GM19455 (cell line): ENCODE measurements around the gene MT1H.
"Not testable (repeated sequence)": the region's sequence is repeated elsewhere in the genome, so short reads cannot be mapped to it uniquely, and the experiment has no call there.

Source experiments
- ATAC-seq: cut with Tn5 transposase; IDR thresholded peaks from one replicate; pipeline ENCODE4 v1.9.1; 2021; ENCODE audit not compliant: unreplicated experiment

MT1H gene

GRCh38 chr16:56662357-56663354, 7.0 kb upstream of the MT1H start:
- ATAC-seq: no peak

- ATAC-seq: no peak
These were observed 5.1 kb upstream of the MT1H start for GRCh38 chr16:56664506-56664905.

DNA sequence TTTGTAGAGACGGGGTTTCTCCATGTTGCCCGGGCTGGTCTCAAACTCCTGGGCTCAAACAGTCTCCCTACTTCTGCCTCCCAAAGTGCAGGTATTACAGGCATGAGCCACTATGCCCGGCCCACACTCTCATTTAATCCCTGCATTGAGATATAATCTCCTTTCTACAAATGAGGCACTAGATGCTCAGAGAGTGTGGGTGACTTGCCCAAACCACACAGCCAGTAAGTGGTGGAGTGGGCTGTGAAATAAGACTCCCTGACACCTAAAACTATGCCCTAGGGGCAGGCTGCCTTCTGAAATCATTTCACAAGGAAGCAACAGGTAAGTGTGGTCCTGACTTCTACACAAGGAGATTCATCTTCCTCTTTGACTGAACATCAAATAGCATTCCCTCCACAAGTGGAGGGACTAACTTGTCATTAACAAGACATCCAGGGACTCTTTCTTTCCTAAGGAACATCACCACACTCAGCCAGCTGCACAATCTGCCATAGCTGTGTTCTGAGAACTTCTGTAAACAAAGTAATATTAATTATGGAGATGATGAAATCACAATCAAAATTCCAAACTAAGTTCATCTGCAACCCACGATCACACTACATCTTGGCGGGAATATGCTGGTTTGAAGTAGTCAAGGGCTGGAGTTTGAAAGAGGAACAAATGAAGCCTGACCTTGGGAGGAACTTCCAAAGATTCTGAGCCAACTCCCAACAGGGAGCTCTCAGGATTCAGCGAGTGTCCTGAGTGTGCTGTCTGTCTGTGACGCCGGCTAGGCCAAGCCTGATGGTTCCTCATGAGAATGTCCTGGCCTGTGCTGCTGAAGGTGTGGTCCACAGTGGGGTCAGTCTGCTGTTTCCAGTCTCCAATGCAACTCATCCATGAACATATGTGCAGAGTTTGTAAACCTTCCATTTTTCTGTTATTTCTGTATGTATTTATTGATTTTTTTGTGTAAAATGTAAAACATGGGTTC, 4.0 kb upstream of the MT1H start:
- ATAC-seq: not testable (repeated sequence)

- ATAC-seq: no peak
These were observed 1.7 kb upstream of the MT1H start, which contains the start of gene MT1G for GRCh38 chr16:56667581-56668571. MT1G (minus strand) TSS chr16:56668065; CDS start chr16:56667993, 72 bp downstream.

GRCh38 chr16:56669840-56670619, 416 bp downstream of the MT1H start:
- ATAC-seq: no peak

DNA sequence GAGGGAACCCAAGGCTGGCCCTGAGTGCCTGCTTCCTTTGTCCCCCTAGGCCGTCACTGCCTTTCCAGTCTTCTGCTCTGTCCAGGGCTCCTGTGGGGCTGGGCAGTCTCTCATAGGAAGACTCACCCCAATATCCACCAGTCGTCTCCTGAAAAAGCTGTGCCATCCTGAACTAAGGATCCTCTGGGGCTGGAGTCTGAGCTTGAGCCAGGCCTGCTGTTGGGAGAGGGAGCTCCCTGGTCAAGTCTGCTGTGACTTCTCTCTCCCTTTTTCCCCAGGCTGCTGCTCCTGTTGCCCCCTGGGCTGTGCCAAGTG, 963 bp downstream of the MT1H start:
- ATAC-seq: no peak

DNA sequence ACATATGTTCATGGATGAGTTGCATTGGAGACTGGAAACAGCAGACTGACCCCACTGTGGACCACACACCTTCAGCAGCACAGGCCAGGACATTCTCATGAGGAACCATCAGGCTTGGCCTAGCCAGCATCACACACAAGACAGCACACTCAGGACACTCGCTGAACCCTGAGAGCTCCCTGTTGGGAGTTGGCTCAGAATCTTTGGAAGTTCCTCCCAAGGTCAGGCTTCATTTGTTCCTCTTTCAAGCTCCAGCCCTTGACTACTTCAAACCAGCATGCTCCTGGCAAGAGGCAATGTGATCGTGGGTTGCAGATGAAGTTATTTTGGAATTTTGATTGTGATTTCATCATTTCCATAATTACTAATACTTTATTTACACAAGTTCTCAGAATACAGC, 2.1 kb downstream of the MT1H start:
- not testable (repeated sequence) for ATAC-seq

- not testable (repeated sequence) for ATAC-seq
These were observed 2.6 kb downstream of the MT1H start for GRCh38 chr16:56672171-56672570.

- ATAC-seq: no peak
These were observed 3.3 kb downstream of the MT1H start for GRCh38 chr16:56672761-56673536.

DNA sequence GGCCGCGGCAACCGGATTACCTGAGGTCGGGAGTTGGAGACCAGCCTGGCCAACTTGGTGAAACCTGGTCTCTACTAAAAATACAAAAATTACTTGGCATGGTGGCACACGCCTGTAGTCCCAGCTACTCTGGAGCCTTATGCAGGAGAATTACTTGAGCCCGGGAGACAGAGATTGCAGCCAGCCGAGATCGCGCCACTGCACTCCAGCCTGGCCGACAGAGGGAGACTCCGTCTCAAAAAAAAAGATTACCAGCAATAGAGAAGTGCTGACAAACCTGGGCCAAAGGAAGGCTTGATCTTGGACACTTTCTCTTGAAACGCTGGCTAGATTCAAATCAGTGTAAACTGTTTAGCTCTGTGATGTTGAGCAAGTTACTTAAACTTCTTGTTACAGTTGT, 4.3 kb downstream of the MT1H start:
- no peak for ATAC-seq

GRCh38 chr16:56674570-56674969, 5.0 kb downstream of the MT1H start:
- ATAC-seq: not testable (repeated sequence)

DNA sequence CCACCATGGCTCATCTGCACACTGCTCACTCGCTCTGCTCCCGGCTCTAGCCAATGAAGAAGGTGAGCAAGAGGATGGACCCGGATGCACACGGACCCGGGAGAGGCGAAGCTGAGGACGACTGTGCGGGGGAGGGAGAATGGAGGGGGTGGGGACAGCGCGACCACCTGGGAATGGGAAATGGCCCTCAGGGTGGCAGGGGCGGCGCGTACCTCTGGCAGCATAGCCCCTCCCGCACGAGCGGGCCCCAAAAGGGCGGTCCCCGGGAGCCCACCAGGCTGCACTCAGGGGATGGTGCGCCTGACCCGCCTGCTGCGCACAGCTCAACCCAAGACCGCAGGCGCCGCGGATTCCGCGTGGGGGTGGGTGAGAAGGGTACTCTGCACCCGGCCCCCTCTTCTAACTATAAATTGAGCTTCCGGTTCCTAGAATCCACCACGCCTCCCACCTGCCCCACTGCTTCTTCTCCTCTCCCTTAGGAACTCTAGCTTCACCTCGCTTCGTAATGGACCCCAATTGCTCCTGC, 6.1 kb downstream of the MT1H start:
- ATAC-seq: no peak

- no peak for ATAC-seq
These were observed 7.9 kb downstream of the MT1H start for GRCh38 chr16:56677474-56677873.

- no peak for ATAC-seq
These were observed 9.6 kb downstream of the MT1H start for GRCh38 chr16:56679078-56679730.

DNA sequence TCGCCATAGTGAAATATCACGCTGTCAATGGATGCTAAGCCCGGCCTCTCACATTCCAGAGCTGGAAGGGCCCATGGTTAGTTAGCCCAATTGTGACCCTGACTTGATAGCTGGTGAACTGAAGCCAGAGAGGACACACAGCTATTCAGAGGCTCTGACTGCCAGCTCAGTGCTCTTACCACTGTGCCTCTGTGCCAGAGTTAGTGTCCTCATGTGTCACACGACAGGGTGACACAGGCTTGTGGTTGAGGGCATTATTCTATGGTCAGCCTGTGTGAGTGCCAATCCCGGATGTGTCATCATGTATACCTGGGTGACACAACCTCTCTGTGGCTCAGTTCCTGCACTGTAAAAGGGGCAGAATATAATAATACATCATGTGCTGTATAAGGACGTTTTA, 10.2 kb downstream of the MT1H start:
- no peak for ATAC-seq

DNA sequence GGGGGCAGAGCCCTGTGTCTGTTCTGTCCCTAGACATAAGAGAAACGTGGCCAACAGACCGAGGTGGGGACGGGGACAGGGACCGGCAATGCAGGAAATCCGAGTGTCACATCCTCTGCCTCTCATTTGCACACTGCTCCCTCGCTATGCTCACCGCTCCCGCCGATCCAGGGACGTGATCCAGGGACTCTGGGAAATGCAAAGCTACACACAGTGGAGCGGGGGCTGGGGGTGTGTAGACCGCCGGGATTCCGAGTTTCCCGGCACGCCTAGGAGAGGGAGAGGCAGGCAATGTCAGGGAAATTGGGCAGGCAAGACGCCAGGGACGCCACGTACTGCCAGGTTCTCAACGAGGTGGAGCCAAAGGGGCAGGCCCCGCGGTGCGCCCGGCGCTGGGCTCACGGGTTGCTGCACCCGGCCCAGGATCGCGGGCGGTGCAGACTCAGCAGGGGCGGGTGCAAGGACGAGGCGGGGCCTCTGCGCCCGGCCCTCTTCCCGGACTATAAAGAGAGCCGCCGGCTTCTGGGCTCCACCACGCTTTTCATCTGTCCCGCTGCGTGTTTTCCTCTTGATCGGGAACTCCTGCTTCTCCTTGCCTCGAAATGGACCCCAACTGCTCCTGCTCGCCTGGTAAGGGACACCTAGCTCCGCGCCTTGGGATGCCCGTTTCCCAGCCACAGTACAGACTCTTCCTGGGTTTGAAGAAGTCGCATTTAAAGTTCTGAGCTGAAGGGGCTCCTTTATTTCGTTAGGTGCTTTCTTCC, 12.5 kb downstream of the MT1H start, which contains the start of gene MT1X:
Gene MT1X, plus strand, starts transcription at position 532 of the 764 bp plus-strand sequence. Its CDS starts 71 bp downstream, at position 603.
- ATAC-seq: peak; percentile 98
